GM10266 (cell line): ENCODE data around the gene KMO.
A peak's percentile ranks its signal among the peaks of the same experiment; 100 is the strongest.

Source experiments
- DNase-seq: peaks from one replicate; pipeline ENCODE4 v3.0.0; 2012; ENCODE audit errors: extremely low spot score
- TF ChIP-seq, protein P1 (sequence below): IDR thresholded peaks from 2 replicates; pipeline ENCODE4 v1.5.1; 2012; ENCODE audit warnings: mild to moderate bottlenecking, low read depth; ENCODE audit not compliant: control insufficient read depth, insufficient read depth; ENCODE audit errors: missing control alignments

KMO gene

DNA sequence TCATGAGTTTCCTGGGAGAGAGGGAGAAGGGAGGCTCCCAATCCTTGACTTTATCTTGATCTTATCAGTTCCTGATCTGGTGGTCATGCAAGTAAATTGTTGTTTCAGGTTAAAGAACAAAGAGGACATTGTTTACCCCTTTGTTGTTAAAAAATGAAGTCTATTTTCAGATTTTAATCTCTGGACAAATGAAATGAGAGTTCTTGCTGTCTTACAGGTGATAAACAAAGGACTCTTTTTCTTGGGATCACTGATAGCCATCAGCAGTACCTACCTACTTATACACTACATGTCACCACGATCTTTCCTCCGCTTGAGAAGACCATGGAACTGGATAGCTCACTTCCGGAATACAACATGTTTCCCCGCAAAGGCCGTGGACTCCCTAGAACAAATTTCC is 59.6 kb downstream of the KMO start:
- TF ChIP-seq, protein P1, sequence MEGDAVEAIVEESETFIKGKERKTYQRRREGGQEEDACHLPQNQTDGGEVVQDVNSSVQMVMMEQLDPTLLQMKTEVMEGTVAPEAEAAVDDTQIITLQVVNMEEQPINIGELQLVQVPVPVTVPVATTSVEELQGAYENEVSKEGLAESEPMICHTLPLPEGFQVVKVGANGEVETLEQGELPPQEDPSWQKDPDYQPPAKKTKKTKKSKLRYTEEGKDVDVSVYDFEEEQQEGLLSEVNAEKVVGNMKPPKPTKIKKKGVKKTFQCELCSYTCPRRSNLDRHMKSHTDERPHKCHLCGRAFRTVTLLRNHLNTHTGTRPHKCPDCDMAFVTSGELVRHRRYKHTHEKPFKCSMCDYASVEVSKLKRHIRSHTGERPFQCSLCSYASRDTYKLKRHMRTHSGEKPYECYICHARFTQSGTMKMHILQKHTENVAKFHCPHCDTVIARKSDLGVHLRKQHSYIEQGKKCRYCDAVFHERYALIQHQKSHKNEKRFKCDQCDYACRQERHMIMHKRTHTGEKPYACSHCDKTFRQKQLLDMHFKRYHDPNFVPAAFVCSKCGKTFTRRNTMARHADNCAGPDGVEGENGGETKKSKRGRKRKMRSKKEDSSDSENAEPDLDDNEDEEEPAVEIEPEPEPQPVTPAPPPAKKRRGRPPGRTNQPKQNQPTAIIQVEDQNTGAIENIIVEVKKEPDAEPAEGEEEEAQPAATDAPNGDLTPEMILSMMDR: no peak
- DNase-seq: no peak

DNA sequence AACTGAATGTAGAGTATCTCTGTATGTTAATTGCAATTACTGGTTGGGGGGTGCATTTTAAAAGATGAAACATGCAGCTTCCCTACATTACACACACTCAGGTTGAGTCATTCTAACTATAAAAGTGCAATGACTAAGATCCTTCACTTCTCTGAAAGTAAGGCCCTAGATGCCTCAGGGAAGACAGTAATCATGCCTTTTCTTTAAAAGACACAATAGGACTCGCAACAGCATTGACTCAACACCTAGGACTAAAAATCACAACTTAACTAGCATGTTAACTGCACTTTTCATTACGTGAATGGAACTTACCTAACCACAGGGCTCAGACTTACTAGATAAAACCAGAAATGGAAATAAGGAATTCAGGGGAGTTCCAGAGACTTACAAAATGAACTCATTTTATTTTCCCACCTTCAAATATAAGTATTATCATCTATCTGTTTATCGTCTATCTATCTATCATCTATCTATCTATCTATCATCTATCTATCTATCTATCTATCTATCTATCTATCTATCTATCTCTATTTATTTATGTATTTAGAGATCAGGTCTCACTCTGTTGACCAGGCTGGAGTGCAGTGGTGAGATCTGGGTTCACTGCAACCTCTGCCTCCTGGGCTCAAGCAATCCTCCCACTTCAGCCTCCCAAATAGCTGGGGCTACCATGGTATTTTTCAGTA is 60.2 kb downstream of the KMO start:
- TF ChIP-seq, protein P1: no peak
- DNase-seq: peak; percentile 25

DNA sequence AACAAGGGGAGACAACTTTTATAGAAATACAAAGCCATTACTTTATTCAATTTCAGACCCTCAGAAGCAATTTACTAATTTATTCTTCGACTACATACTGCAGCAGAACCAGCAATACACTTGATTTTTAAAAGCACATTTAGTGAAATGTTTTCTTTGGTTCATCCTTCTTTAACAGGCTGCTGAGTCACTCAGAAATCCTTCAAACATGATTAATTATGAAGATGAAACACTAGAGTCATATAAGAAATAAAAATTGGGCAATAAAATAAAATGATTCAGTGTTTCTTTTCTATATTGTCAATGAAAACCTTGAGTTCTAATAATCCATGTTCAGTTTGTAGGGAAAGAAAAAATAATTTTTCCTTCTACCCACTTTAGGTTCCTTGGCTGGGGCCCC is 61.0 kb downstream of the KMO start:
- TF ChIP-seq, protein P1: no peak
- no peak for DNase-seq

DNA sequence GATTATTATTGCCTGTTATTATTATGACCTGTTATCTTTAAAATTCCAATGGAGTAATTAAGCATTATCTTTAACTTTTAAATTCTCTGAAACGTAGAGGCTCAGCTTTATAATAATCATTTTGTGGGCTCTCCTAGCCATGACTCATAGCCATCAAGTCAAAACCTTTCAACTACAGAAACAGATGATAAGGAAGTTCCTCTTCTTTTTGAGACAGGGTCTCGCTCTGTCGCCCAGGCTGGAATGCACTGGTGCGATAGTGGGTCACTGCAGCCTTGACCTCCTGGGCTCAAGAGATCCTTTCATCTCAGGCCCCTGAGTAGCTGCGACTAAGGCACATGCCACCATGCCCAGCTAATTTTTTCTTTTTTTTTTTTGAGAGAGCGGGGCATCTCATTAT is 64.5 kb downstream of the KMO start:
- TF ChIP-seq, protein P1: no peak
- no peak for DNase-seq

DNA sequence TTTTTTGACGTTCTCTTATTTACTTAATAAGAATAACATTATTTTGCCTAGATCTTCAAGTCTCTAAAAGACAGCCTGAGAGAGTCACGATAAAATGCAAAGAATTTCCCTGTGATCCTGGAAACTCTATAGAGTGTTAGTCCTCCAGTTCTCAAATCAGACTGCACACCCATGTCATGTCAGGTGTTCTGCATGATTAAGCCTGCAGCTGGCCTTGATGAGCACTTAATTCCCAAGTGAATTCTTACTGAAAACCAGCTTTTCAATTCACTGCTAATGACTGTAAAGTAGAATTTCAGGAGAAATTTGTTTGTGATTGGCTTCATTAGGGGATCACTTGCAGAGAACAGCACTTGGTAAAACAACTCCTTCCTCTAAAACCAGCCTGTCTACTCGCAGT is 66.1 kb downstream of the KMO start:
- DNase-seq: no peak
- TF ChIP-seq, protein P1: no peak

DNA sequence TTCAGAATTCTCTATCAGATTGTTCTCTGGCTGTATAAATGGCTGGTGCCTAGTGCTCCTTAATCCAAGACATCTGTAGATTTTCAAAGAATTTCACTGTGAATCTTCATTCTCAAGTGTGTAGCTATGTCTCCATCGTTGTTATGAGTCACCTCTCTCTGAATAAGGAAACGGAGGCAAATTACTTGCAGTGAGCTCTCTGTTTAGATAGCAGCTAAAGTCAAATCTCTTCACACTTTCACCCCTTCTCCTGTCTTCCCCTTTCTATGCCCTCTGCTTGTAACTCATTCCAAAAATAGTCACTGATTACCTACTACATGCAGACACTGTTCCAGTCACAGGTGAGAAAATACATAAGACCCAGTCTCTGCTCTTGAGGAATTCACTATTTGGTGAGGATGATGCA is 68.3 kb downstream of the KMO start:
- TF ChIP-seq, protein P1: no peak
- peak; percentile 18 for DNase-seq

DNA sequence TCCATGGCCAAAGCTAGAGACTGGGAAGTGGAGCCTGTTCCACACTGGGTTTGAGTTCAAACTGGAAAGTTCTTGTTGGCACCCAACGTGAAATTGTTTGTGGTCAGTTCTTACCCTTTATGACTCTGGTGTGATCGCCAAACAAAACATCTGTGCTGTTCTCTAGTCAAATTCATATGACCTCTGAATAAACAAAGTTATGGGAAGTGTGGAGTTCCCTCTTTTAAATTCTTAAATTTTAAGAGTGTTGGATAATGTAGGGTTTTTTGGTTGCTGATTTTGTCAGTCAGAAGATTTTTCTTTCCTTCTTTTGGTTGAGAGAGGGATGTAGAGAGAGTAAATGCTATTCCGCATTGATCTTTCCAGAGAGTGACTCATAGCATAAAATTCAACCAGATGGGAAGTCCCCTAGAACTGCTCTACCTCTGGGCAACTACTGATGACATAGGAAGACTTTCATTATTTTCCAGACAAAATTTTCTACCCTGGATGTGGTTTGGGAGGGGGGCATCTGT is 71.6 kb downstream of the KMO start:
- TF ChIP-seq, protein P1: no peak
- no peak for DNase-seq
